ENCODE data around the gene CARTPT.
A peak's percentile ranks its signal among the peaks of the same experiment; 100 is the strongest.

Gene CARTPT

GRCh38 chr5:71719063-71719964, at the start of gene CARTPT:
Gene CARTPT (plus strand): TSS chr5:71719275. CDS start chr5:71719294, 19 bp downstream.
- no peak for DNase-seq (ENCODE audit: low read depth)

GRCh38 chr5:71677977-71678376, 41.1 kb upstream of the CARTPT start:
- no peak for DNase-seq (ENCODE audit: low read depth)

GRCh38 chr5:71679714-71680113, 39.4 kb upstream of the CARTPT start:
- DNase-seq (ENCODE audit: low read depth): no peak

- no peak for DNase-seq (ENCODE audit: low read depth)
These were observed 38.6 kb upstream of the CARTPT start for GRCh38 chr5:71680510-71680909.

- DNase-seq (ENCODE audit: low read depth): no peak
These were observed 37.8 kb upstream of the CARTPT start for GRCh38 chr5:71681296-71681695.

GRCh38 chr5:71684309-71684708, 34.8 kb upstream of the CARTPT start:
- DNase-seq (ENCODE audit: low read depth): no peak

GRCh38 chr5:71693828-71694427, 25.1 kb upstream of the CARTPT start:
- peak; percentile 9 for DNase-seq (ENCODE audit: low read depth)

- DNase-seq (ENCODE audit: low read depth): no peak
These were observed 24.0 kb upstream of the CARTPT start for GRCh38 chr5:71695071-71695470.

GRCh38 chr5:71695595-71695994, 23.5 kb upstream of the CARTPT start:
- DNase-seq (ENCODE audit: low read depth): no peak

GRCh38 chr5:71697967-71698366, 21.1 kb upstream of the CARTPT start:
- no peak for DNase-seq (ENCODE audit: low read depth)

- no peak for DNase-seq (ENCODE audit: low read depth)
These were observed 19.8 kb upstream of the CARTPT start for GRCh38 chr5:71699233-71699632.

GRCh38 chr5:71699751-71700150, 19.3 kb upstream of the CARTPT start:
- DNase-seq (ENCODE audit: low read depth): no peak

- DNase-seq (ENCODE audit: low read depth): no peak
These were observed 18.3 kb upstream of the CARTPT start for GRCh38 chr5:71700803-71701202.

GRCh38 chr5:71701407-71701806, 17.7 kb upstream of the CARTPT start:
- DNase-seq (ENCODE audit: low read depth): no peak

- no peak for DNase-seq (ENCODE audit: low read depth)
These were observed 15.1 kb upstream of the CARTPT start for GRCh38 chr5:71703941-71704340.

GRCh38 chr5:71705421-71705820, 13.7 kb upstream of the CARTPT start:
- DNase-seq (ENCODE audit: low read depth): no peak

- no peak for DNase-seq (ENCODE audit: low read depth)
These were observed 12.2 kb upstream of the CARTPT start for GRCh38 chr5:71706906-71707305.

- DNase-seq (ENCODE audit: low read depth): no peak
These were observed 7.5 kb upstream of the CARTPT start for GRCh38 chr5:71711610-71712009.

GRCh38 chr5:71714911-71715310, 4.2 kb upstream of the CARTPT start:
- DNase-seq (ENCODE audit: low read depth): no peak

- DNase-seq (ENCODE audit: low read depth): no peak
These were observed 8.9 kb downstream of the CARTPT start for GRCh38 chr5:71727978-71728377.

- no peak for DNase-seq (ENCODE audit: low read depth)
These were observed 11.9 kb downstream of the CARTPT start for GRCh38 chr5:71731015-71731414.

GRCh38 chr5:71732011-71732410, 12.9 kb downstream of the CARTPT start:
- no peak for DNase-seq (ENCODE audit: low read depth)

- DNase-seq (ENCODE audit: low read depth): no peak
These were observed 15.1 kb downstream of the CARTPT start for GRCh38 chr5:71734141-71734540.
